AG04449 (cell line): Measurements from ENCODE around the gene APRT.

ENCODE experiments used
- CTCF ChIA-PET: fragments of 350-600 bp; formaldehyde crosslinking; extraction: SDS; loops from one replicate; lab custom pipeline; 2021; ENCODE audit warnings: antibody characterized with exemption; lab: Yijun Ruan, JAX
- POLR2A ChIA-PET: fragments of 400-600, 350-600 bp; formaldehyde crosslinking; extraction: SDS; loops from one replicate; lab custom pipeline; 2020; ENCODE audit warnings: antibody characterized with exemption, inconsistent platforms; lab: Yijun Ruan, JAX
- DNase-seq: peaks from one replicate; pipeline ENCODE4 v3.0.0-alpha.2; 2010; ENCODE audit warnings: low read depth, low spot score
- H3K4me3 ChIP-seq: 2 replicates; pipeline ENCODE4 v1.5.1; 2011; ENCODE audit warnings: low read depth, mild to moderate bottlenecking, control low read depth, low read length
- CTCF ChIP-seq: IDR thresholded peaks from one replicate; pipeline ENCODE4 v1.5.1; 2011; ENCODE audit warnings: mild to moderate bottlenecking, moderate library complexity, low read length, control low read depth, inconsistent platforms; ENCODE audit not compliant: insufficient read depth; ENCODE audit errors: missing control alignments

APRT gene

DNA sequence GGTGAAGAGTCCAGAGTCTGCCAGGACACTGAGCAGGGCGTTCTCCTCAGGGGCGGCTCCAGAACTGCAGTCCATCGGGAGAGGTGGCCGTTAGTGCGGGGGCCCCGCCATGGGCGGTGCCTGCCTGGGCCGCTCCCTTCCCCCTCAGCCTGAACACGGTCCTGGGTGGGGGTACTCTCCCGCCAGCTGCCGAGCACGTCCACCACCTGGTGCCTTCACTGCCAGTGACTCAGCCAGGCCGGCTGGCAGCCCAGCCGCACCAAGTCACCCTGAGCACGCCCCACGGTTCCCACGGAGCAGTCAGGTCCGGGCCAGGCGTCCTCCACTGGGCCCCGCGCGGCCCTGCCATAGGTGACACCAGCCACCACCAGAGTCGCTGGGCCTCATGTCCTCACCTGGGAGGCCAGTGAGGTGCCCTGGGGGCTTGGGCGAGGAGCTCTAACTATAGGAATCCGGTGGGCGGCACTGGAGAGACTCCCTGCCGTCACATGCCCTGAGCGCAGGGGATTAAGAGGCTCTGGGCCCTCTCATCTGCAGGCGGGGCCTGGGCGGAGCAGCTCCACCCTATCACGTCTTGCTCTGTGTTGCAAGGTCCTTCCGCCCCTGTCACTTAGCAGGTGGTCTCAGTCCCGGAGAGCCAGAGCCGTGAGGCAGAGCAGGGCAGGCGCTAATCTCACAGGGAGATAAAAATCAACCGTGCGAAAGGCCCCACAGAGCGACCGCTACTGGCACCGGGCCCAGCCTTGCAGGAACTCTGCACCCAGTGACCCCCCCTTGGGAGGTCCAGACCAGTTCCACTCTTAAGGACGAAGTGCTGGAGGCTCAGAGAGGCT lies 41.1 kb downstream of the APRT start:
- ChIA-PET POLR2A (interaction anchor here (0.8 to 4.7 kb wide), 4 partner anchors 8 to 41 kb away, joined by 3 to 95 read pairs (median 6); partner anchors contain the start of genes APRT and PIEZO1), CTCF (interaction anchor here (4.6 to 25.7 kb wide), 2 partner anchors 12 to 26 kb away, joined by 38 to 544 read pairs; partner anchors contain the start of gene PIEZO1)
- TF ChIP-seq CTCF, result no peak
- no peak for DNase-seq
- H3K4me3 ChIP-seq, result peak overlapping the region; percentile 18; the same call in 1 of the 2 replicates

DNA sequence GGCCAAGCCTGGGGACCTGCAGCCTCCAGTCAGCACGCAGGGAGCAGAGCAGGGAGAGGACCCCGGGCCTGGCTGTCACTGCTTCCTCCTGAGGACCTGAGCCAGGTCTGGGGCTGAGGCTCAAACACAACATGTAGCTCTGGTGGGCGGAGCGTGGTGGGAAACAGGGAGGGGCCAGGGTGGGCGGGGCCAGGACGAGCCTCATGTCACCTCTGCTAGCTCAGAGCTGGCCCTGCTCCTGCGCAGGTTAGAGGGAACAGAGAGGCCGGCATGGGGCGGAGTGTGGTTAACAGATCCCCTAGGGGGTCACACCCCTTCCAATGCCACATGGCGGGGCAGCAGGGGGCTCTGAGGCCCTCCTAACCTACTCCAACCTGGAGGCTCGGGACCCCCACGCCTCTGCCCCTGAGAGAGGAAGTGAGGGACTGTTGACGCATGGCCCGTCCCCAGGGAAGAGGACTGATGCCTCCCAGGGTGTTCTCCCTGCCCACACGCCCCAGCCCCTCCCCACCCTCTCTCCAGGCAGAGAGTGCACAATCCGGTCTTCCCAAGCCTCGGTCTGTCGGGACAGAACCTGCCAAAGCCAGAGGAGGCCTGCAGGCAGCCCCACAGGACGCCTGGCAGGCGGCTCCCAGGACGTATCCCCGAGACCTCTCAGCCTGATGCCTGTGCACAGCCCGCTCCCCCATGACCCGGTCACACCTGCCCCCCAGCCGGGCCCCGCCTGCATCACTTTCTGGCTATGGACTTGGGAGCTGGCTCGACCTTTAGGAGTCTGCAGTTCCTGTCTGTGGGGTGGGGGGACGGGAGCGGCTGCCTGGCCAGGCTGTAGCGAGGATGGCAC lies 41.9 kb downstream of the APRT start:
- no peak for TF ChIP-seq CTCF
- DNase-seq, result no peak
- no peak overlapping the region for H3K4me3 ChIP-seq
- ChIA-PET CTCF (interaction anchor here (4.6 to 25.7 kb wide), 2 partner anchors 13 to 25 kb away, joined by 38 to 544 read pairs; partner anchors contain the start of gene PIEZO1), POLR2A (interaction anchor here (0.6 to 4.7 kb wide), 5 partner anchors 13 to 41 kb away, joined by 3 to 95 read pairs (median 3); partner anchors contain the start of genes APRT and PIEZO1)

DNA sequence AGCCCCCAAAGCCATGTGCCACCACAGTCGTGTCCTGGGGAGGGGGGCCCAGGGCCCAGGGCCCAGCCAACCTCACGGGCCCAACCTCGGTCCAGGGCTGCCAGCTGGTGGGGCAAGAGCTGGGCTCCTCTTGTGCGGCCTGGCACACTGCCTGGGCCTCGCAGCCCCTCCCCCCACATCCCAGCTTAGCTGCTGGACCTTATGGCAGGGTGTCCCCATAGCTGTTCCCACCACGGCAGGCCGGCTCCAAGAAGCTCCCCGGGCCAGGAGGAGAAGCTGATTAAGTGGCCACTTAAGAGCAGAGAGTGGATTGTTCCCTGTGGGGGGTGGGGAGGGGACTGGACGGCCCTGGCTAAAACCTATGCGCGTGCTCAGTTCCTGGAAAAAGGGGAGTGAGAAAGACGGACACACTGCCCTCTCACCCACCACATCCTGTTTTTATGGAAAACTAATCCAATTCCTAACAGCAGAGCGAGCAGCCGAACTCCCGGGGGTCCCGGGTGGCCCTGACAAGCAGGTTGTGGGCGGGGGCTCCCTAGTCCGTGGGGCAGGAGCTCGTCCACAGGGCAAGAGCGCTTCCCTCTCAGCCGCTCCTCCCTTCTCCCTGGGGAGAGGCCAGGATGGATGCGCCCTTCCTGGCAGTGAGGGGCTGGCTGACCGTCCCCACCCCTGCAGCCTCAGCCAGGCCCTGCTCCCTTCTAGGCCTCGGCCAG lies 43.5 kb downstream of the APRT start:
- ChIA-PET POLR2A (interaction anchor here (0.6 kb wide), 1 partner anchor 12 kb away, joined by 3 read pairs; no protein-coding TSS in a partner anchor), CTCF (interaction anchor here (0.9 to 25.7 kb wide), 2 partner anchors 23 to 96 kb away, joined by 3 to 544 read pairs; no protein-coding TSS in a partner anchor)
- TF ChIP-seq CTCF, result no peak
- no peak for DNase-seq
- no peak overlapping the region for H3K4me3 ChIP-seq

DNA sequence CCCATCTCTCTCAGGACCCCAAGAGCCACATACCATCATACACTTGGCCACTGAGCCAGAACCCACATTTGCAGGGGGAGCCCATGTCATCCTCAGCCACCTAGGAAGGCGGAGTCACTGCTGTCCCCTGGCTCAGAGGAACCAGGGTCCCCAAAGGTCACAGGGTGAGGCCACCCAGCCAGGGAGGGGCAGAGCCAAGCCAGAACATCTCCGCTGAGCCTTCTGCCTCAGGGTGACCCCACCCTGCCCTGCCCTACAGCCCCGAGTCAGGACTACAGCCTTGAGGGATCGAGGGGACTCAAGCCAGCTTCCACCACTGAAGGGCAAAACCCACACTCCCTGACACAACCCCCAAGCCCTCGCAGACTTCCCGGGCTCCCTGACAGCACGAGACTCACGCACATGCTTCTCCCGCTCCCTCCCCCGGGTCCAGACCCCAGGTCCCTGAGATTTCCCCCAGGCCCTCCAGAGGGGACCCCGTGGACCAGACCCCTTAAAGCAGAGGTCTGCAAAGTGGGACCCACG lies 44.1 kb downstream of the APRT start:
- DNase-seq, result no peak
- H3K4me3 ChIP-seq, result no peak overlapping the region
- POLR2A ChIA-PET, result no interaction called here
- no peak for TF ChIP-seq CTCF
- CTCF ChIA-PET, result interaction anchor here (0.9 to 25.7 kb wide), 2 partner anchors 13 to 23 kb away, joined by 3 to 544 read pairs; no protein-coding TSS in a partner anchor

GRCh38 chr16:88766975-88767374 lies 44.8 kb downstream of the APRT start:
- no peak overlapping the region for H3K4me3 ChIP-seq
- DNase-seq, result no peak
- ChIA-PET POLR2A (interaction anchor here (1.3 kb wide), 1 partner anchor 18 kb away, joined by 4 read pairs; the partner anchor contains the start of gene PIEZO1), CTCF (interaction anchor here (0.7 to 25.7 kb wide), 3 partner anchors 13 to 22 kb away, joined by 3 to 544 read pairs (median 3); no protein-coding TSS in a partner anchor)
- no peak for TF ChIP-seq CTCF
